Thyroid gland (tissue), 4 donors: ENCODE measurements around the gene SCN7A. TPM values are rescaled to one million over a fixed set of nuclear protein-coding genes. Genes with fewer than 3 reads are reported as not detected.

ENCODE experiments used
- DNase-seq, 2 donors: peaks; one replicate each; pipeline ENCODE4 v3.0.0-alpha.2; 2019
- H3K27ac ChIP-seq, 3 donors: fragments of 200-600 bp; sonication (generic); 1 replicate in 2 of 3; 2 replicates in 1 of 3; pipeline ENCODE4 v1.5.1; 2016 to 2019; ENCODE audit warnings: mild to moderate bottlenecking in 1 of 3, moderate library complexity in 1 of 3
- H3K27me3 ChIP-seq: fragments of 200-600 bp; sonication (generic); one replicate; pipeline ENCODE4 v1.5.1; 2019
- H3K36me3 ChIP-seq, 2 donors: fragments of 200-600 bp; sonication (generic); one replicate each; pipeline ENCODE4 v1.5.1; 2016 to 2019
- H3K4me1 ChIP-seq, 2 donors: fragments of 200-600 bp; sonication (generic); one replicate each; pipeline ENCODE4 v1.5.1; 2017 to 2019
- H3K4me3 ChIP-seq, 3 donors: fragments of 200-600 bp; sonication (generic); replicated peaks in 1 of 3; 1 replicate in 2 of 3; 2 replicates in 1 of 3; pipeline ENCODE4 v1.5.1; 2016; ENCODE audit warnings: mild to moderate bottlenecking in 1 of 3
- H3K9me3 ChIP-seq: fragments of 200-600 bp; sonication (generic); one replicate; pipeline ENCODE4 v1.5.1; 2017
- POLR2A ChIP-seq, 2 donors: fragments of 450-650 bp; IDR thresholded peaks; one replicate each; pipeline ENCODE4 v1.6.1; 2017; ENCODE audit warnings: antibody characterized with exemption in 2 of 2, mild to moderate bottlenecking in 2 of 2, moderate library complexity in 1 of 2
- WGBS, 2 donors: methylation state at CpG; one replicate each; pipeline ENCODE4 v1.1.5; 2017; 5-methylcytosine and 5-hydroxymethylcytosine counted together
- intact Hi-C: fragments of 100-400 bp; cut with DNase I; formaldehyde crosslinking; loops from one replicate; pipeline ENCODE4 v1.15.1; 2023
- total RNA-seq, 4 donors: library from RNA; depleted of rRNA; stranded (reverse); fragments of >200 nt; gene quantifications; one replicate each; pipeline ENCODE4 v1.2.3, GENCODE V29; 2016
- TF ChIP-seq, protein P1 (sequence below), 6 experiments: fragments of 200-600 bp in 3 of 6; fragments of 450-650 bp in 3 of 6; sonication (generic) in 3 of 6; IDR thresholded peaks; one replicate each; pipeline ENCODE4 v1.5.1; 2016 to 2019; ENCODE audit warnings: antibody characterized with exemption in 6 of 6, mild to moderate bottlenecking in 2 of 6, inconsistent platforms in 1 of 6, moderate library complexity in 1 of 6

Gene SCN7A
- total RNA-seq, 4 donors from 2014 or later = 1.6 to 3.0 (median 2.1) TPM

DNA sequence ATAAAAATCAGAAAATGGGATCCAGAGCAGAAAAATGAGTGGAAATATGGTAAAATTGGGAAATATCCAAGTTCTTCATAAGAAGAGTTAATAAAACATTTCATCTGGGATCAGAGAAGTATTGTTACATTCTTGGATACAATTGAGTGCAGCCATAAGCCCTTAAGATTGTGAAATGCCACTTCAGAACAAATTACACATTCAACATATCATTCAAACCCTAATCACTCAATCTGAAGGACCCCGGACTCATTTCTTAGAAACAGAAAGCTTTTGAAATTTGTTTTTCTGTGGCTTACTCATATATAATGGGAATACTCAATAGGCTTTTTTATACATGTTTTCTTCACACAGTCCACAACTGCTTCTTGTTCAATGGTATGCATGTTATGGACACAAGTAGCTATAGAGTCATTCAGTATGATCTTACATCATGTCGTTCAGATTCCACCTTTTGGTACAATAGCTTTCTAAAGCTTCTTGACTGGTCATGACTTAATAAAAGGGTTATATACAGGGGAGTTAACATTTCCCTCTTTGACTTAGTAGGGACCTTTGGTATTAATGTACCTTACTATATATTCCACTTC lies 39.9 kb downstream of the SCN7A start:
- H3K36me3 ChIP-seq = no peaks in the 10 kb centered on the region
- H3K27me3 ChIP-seq = no peaks in the 10 kb centered on the region
- H3K4me1 ChIP-seq = no peaks in the 10 kb centered on the region
- intact Hi-C loops = no loop called here
- H3K4me3 ChIP-seq = no peak overlapping the region
- no peak overlapping the region for H3K27ac ChIP-seq
- WGBS, 2 donors = 24 to 28% methylated on average over 2 of the region's 2 CpGs
- no peak for DNase-seq
- TF ChIP-seq POLR2A (IDR thresholded peaks at IDR 0.05) = no peak
- TF ChIP-seq, protein P1, sequence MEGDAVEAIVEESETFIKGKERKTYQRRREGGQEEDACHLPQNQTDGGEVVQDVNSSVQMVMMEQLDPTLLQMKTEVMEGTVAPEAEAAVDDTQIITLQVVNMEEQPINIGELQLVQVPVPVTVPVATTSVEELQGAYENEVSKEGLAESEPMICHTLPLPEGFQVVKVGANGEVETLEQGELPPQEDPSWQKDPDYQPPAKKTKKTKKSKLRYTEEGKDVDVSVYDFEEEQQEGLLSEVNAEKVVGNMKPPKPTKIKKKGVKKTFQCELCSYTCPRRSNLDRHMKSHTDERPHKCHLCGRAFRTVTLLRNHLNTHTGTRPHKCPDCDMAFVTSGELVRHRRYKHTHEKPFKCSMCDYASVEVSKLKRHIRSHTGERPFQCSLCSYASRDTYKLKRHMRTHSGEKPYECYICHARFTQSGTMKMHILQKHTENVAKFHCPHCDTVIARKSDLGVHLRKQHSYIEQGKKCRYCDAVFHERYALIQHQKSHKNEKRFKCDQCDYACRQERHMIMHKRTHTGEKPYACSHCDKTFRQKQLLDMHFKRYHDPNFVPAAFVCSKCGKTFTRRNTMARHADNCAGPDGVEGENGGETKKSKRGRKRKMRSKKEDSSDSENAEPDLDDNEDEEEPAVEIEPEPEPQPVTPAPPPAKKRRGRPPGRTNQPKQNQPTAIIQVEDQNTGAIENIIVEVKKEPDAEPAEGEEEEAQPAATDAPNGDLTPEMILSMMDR (IDR thresholded peaks at IDR 0.05) = no peak
- no peaks in the 10 kb centered on the region for H3K9me3 ChIP-seq

GRCh38 chr2:166451468-166451867 lies 42.6 kb downstream of the SCN7A start:
- H3K9me3 ChIP-seq = no peaks in the 10 kb centered on the region
- H3K4me3 ChIP-seq = no peak overlapping the region
- WGBS, 2 donors = 54 to 65% methylated on average over 1 of the region's 1 CpG
- H3K36me3 ChIP-seq = no peaks in the 10 kb centered on the region
- no peak for DNase-seq
- TF ChIP-seq, protein P1 (IDR thresholded peaks at IDR 0.05) = no peak
- no peak for TF ChIP-seq POLR2A (IDR thresholded peaks at IDR 0.05)
- H3K27me3 ChIP-seq = no peaks in the 10 kb centered on the region
- H3K27ac ChIP-seq = no peak overlapping the region
- intact Hi-C loops = no loop called here
- no peaks in the 10 kb centered on the region for H3K4me1 ChIP-seq

DNA sequence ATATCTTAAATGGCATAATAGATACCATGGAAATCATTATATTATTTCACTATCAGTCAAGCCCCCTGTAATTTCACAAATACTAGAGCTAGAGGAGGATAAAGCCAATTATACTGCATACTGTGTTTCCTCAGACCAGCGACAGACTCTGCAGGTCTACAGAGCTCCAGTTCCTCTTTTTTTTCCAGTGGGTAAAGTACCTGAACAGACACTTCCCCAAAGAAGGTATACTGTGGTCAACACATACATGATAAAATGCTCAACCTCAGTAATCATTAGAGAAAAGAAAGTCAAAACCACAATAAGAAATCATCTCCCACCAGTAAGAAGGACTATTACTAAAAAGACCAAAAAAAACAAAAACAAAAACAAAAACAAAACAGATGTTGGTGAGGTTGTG lies 44.6 kb downstream of the SCN7A start:
- intact Hi-C loops = no loop called here
- TF ChIP-seq POLR2A (IDR thresholded peaks at IDR 0.05) = no peak
- TF ChIP-seq, protein P1 (IDR thresholded peaks at IDR 0.05) = no peak
- Histone ChIP-seq H3K4me1 (no peaks in the 10 kb centered on the region), H3K27me3 (no peaks in the 10 kb centered on the region), H3K36me3 (no peaks in the 10 kb centered on the region), H3K27ac (no peak overlapping the region), H3K4me3 (no peak overlapping the region), H3K9me3 (no peaks in the 10 kb centered on the region)
- 60 to 78% methylated on average over 1 of the region's 1 CpG for WGBS, 2 donors
- DNase-seq = no peak

- DNase-seq = no peak
- H3K9me3 ChIP-seq = no peaks in the 10 kb centered on the region
- TF ChIP-seq POLR2A (IDR thresholded peaks at IDR 0.05) = no peak
- TF ChIP-seq, protein P1 (IDR thresholded peaks at IDR 0.05) = no peak
- intact Hi-C loops = no loop called here
- H3K36me3 ChIP-seq = no peaks in the 10 kb centered on the region
- no peaks in the 10 kb centered on the region for H3K27me3 ChIP-seq
- no peak overlapping the region for H3K4me3 ChIP-seq
- no peaks in the 10 kb centered on the region for H3K4me1 ChIP-seq
- no peak overlapping the region for H3K27ac ChIP-seq
These were observed 45.9 kb downstream of the SCN7A start for GRCh38 chr2:166448106-166448505.

- Histone ChIP-seq H3K9me3 (no peaks in the 10 kb centered on the region), H3K27ac (no peak overlapping the region), H3K27me3 (no peaks in the 10 kb centered on the region), H3K4me1 (no peaks in the 10 kb centered on the region), H3K36me3 (no peaks in the 10 kb centered on the region), H3K4me3 (no peak overlapping the region)
- DNase-seq = no peak
- intact Hi-C loops = no loop called here
- TF ChIP-seq POLR2A (IDR thresholded peaks at IDR 0.05) = no peak
- TF ChIP-seq, protein P1 (IDR thresholded peaks at IDR 0.05) = no peak
These were observed 49.7 kb downstream of the SCN7A start for GRCh38 chr2:166444306-166444705.
